Subcutaneous adipose tissue (tissue), 4 donors: ENCODE results near the gene MIF4GD. TPM values are rescaled to one million over a fixed set of nuclear protein-coding genes. Genes with fewer than 3 reads are reported as not detected.

ENCODE experiments used
- CTCF ChIP-seq: fragments of 450-650 bp; IDR thresholded peaks from one replicate; pipeline ENCODE4 v1.5.1; 2016; ENCODE audit warnings: low read depth, mild to moderate bottlenecking, control low read depth, antibody characterized with exemption, moderate library complexity
- total RNA-seq, 4 donors: library from RNA; depleted of rRNA; stranded (reverse); fragments of >200 nt; gene quantifications; one replicate each; pipeline ENCODE4 v1.1.0, GENCODE V29; 2016

Gene MIF4GD
- total RNA-seq, 4 donors from 2014 or later, result 14.3 to 44.2 (median 31.1) TPM

- no peak for TF ChIP-seq CTCF
Observed at GRCh38 chr17:75269844-75270217, 1.2 kb downstream of the MIF4GD start.

- no peak for TF ChIP-seq CTCF
Observed at GRCh38 chr17:75267411-75268232, 3.4 kb downstream of the MIF4GD start.

- TF ChIP-seq CTCF, result no peak
Observed at GRCh38 chr17:75267153-75267410, 3.9 kb downstream of the MIF4GD start.

- TF ChIP-seq CTCF, result no peak
Observed at GRCh38 chr17:75266316-75267152, 4.5 kb downstream of the MIF4GD start.

- no peak for TF ChIP-seq CTCF
Observed at GRCh38 chr17:75265614-75266315, 5.3 kb downstream of the MIF4GD start.

- no peak for TF ChIP-seq CTCF
Observed at GRCh38 chr17:75263055-75263454, 8.0 kb downstream of the MIF4GD start.

GRCh38 chr17:75262112-75262606, 8.9 kb downstream of the MIF4GD start:
- no peak for TF ChIP-seq CTCF
